ENCODE measurements around the gene LRRC8E. TPM values are rescaled to one million over a fixed set of nuclear protein-coding genes. Genes with fewer than 3 reads are reported as not detected.
A peak's percentile ranks its signal among the peaks of the same experiment; 100 is the strongest.

The LRRC8E gene
- total RNA-seq, 1 experiment from 2014 or later, result 24.1 TPM

DNA sequence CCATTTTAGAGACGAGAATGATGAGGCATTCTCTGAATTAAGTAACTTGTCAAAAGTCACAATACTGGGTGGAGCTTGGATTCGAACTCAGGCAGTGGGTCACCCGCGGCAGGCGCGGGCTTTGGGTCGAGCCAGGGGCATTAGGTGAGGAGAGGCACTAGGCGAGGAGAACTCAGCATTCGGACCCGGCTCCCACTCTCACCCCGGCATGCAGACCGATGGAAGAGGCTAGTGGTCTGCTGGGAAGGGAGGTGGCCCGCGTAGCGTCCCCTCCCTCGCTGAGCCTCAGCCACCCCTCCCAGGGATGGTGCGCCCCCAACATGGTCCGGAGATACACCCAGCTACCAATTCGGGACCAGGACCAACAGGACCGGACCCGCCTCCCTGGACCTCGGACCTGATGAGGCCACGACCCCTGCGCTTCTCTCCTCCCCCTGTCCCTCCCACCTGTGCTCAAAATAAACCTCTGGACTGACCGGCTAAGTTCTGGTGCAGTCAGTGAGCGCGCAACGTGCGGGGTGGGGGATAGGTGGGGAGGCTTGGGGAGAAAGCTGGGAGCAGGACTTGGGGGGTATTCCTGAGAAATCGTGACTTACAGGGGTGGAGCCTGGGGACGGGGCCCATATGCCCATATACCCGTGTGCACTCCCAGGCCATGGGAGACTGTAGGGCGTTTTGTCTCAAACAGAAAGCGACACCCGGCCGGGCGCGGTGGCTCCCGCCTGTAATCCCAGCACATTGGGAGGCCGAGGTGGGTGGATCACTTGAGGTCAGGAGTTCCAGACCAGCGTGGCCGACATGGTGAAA, 30.5 kb downstream of the LRRC8E start:
- Histone ChIP-seq H4K20me1 (ENCODE audit: insufficient read depth) (peaks cover 7% of the 10 kb centered on the region; the same call in 1 of the 2 replicates), H3K9me2 (ENCODE audit: insufficient read depth) (no peaks in the 10 kb centered on the region), H3K4me2 (peak overlapping the region; percentile 98), H3K9me3 (ENCODE audit: insufficient read depth, low read depth) (no peaks in the 10 kb centered on the region), H3K27me3 (ENCODE audit: insufficient read depth, low read depth) (peaks cover 19% of the 10 kb centered on the region), H3K4me3 (peak overlapping the region; percentile 77; the same call in 1 of the 2 replicates), H3K36me3 (ENCODE audit: low read depth) (no peaks in the 10 kb centered on the region), H3K4me1 (replicated peaks; ENCODE audit: insufficient read depth) (peaks cover 23% of the 10 kb centered on the region), H2AFZ (no peak overlapping the region), H3F3A (ENCODE audit: insufficient read depth, low read depth) (peaks cover 48% of the 10 kb centered on the region), H3K27ac (no peak overlapping the region), H3K79me2 (ENCODE audit: low read depth) (0 out of 2 replicates have a peak, but pooled peaks cover 5% of the 10 kb centered on the region)
- intact Hi-C loops (cut with micrococcal nuclease; ENCODE audit: unreplicated experiment), result no loop called here
- POLR2A ChIA-PET (ENCODE audit: unreplicated experiment), result interaction anchor here (0.5 to 1.4 kb wide), 3 partner anchors 15 to 336 kb away, joined by 3 to 8 read pairs (median 4); partner anchors contain the start of gene MAP2K7
- no peak for TF ChIP-seq EZH2 (IDR thresholded peaks at IDR 0.05; ENCODE audit: low read depth)
- TF ChIP-seq, protein P1, sequence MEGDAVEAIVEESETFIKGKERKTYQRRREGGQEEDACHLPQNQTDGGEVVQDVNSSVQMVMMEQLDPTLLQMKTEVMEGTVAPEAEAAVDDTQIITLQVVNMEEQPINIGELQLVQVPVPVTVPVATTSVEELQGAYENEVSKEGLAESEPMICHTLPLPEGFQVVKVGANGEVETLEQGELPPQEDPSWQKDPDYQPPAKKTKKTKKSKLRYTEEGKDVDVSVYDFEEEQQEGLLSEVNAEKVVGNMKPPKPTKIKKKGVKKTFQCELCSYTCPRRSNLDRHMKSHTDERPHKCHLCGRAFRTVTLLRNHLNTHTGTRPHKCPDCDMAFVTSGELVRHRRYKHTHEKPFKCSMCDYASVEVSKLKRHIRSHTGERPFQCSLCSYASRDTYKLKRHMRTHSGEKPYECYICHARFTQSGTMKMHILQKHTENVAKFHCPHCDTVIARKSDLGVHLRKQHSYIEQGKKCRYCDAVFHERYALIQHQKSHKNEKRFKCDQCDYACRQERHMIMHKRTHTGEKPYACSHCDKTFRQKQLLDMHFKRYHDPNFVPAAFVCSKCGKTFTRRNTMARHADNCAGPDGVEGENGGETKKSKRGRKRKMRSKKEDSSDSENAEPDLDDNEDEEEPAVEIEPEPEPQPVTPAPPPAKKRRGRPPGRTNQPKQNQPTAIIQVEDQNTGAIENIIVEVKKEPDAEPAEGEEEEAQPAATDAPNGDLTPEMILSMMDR (conservative IDR thresholded peaks at IDR 0.05), result no peak
- CTCF ChIA-PET, result no interaction called here
- DNase-seq, result no peak
- no TSS peak for BruUV-seq (replicated peaks)

GRCh38 chr19:7919610-7920518, 31.6 kb downstream of the LRRC8E start, which contains the start of gene SNAPC2:
TSS of gene SNAPC2 (plus strand) at chr19:7920338. CDS start at chr19:7920367, 29 bp downstream.
- peak within 1 kb of the TSS; percentile 46 for H3K27ac ChIP-seq
- DNase-seq, result peak; percentile 85 to 97
- no peak for TF ChIP-seq EZH2 (IDR thresholded peaks at IDR 0.05; ENCODE audit: low read depth)
- TF ChIP-seq, protein P1 (conservative IDR thresholded peaks at IDR 0.05), result no peak
- H3K27me3 ChIP-seq (ENCODE audit: insufficient read depth, low read depth), result peaks cover 19% of the 10 kb centered on the region
- no peaks in the 10 kb centered on the region for H3K36me3 ChIP-seq (ENCODE audit: low read depth)
- ChIA-PET CTCF (interaction anchor here (0.6 to 2.3 kb wide), 8 partner anchors 11 to 422 kb away, joined by 3 to 20 read pairs (median 5); partner anchors contain the start of gene MAP2K7), POLR2A (ENCODE audit: unreplicated experiment) (interaction anchor here (0.6 to 1.5 kb wide), 13 partner anchors 16 to 851 kb away, joined by 3 to 39 read pairs (median 5); partner anchors contain the start of genes MAP2K7, PET100, TIMM44 and XAB2)
- H4K20me1 ChIP-seq (ENCODE audit: insufficient read depth), result no peaks in the 10 kb centered on the region; the same call in 1 of the 2 replicates
- 0 out of 2 replicates have a peak, but pooled peaks cover 5% of the 10 kb centered on the region for H3K79me2 ChIP-seq (ENCODE audit: low read depth)
- H3F3A ChIP-seq (ENCODE audit: insufficient read depth, low read depth), result peaks cover 40% of the 10 kb centered on the region
- BruUV-seq (replicated peaks), result no TSS peak
- no peaks in the 10 kb centered on the region for H3K9me3 ChIP-seq (ENCODE audit: insufficient read depth, low read depth)
- intact Hi-C loops (cut with micrococcal nuclease; ENCODE audit: unreplicated experiment), result loop anchor here (1.0 to 10.0 kb wide), 3 partner anchors 49 to 245 kb away; partner anchors contain the start of gene MCEMP1
- H3K4me3 ChIP-seq, result peak within 1 kb of the TSS; percentile 77
- no peaks in the 10 kb centered on the region for H3K9me2 ChIP-seq (ENCODE audit: insufficient read depth)
- peak within 1 kb of the TSS; percentile 87 for H2AFZ ChIP-seq
- H3K4me1 ChIP-seq (replicated peaks; ENCODE audit: insufficient read depth), result peaks cover 23% of the 10 kb centered on the region
- H3K4me2 ChIP-seq, result peak within 1 kb of the TSS; percentile 98
